GM18873 (cell line): ENCODE data around the gene MEF2D.

Experiments used
- ATAC-seq: cut with Tn5 transposase; IDR thresholded peaks from one replicate; pipeline ENCODE4 v1.9.1; 2021; ENCODE audit warnings: mild to moderate bottlenecking, moderate library complexity, moderate number of reproducible peaks; ENCODE audit not compliant: unreplicated experiment, low FRiP score

MEF2D gene

GRCh38 chr1:156489935-156490293 is 10.7 kb downstream of the MEF2D start:
- ATAC-seq = no peak

- ATAC-seq = peak; percentile 12
Measured at GRCh38 chr1:156489166-156489934, 11.2 kb downstream of the MEF2D start.

- peak; percentile 52 for ATAC-seq
Measured at GRCh38 chr1:156488566-156489165, 11.9 kb downstream of the MEF2D start.

GRCh38 chr1:156487862-156488261 is 12.7 kb downstream of the MEF2D start:
- no peak for ATAC-seq

- ATAC-seq = no peak
Measured at GRCh38 chr1:156486421-156487344, 13.9 kb downstream of the MEF2D start.

- ATAC-seq = no peak
Measured at GRCh38 chr1:156485984-156486383, 14.6 kb downstream of the MEF2D start.

- ATAC-seq = no peak
Measured at GRCh38 chr1:156484480-156485058, 16.0 kb downstream of the MEF2D start.

GRCh38 chr1:156483397-156483796 is 17.2 kb downstream of the MEF2D start:
- ATAC-seq = no peak

- no peak for ATAC-seq
Measured at GRCh38 chr1:156482276-156482675, 18.3 kb downstream of the MEF2D start.

GRCh38 chr1:156481527-156481926 is 19.0 kb downstream of the MEF2D start:
- no peak for ATAC-seq

- ATAC-seq = no peak
Measured at GRCh38 chr1:156480411-156481192, 20.0 kb downstream of the MEF2D start.

- ATAC-seq = no peak
Measured at GRCh38 chr1:156480016-156480370, 20.6 kb downstream of the MEF2D start.

- ATAC-seq = no peak
Measured at GRCh38 chr1:156479093-156480015, 21.2 kb downstream of the MEF2D start.

- ATAC-seq = no peak
Measured at GRCh38 chr1:156478250-156478627, 22.3 kb downstream of the MEF2D start.

GRCh38 chr1:156477526-156478249 is 22.9 kb downstream of the MEF2D start:
- no peak for ATAC-seq

- no peak for ATAC-seq
Measured at GRCh38 chr1:156476501-156477298, 23.9 kb downstream of the MEF2D start.

GRCh38 chr1:156475568-156476500 is 24.7 kb downstream of the MEF2D start:
- no peak for ATAC-seq
